Uterus (tissue), 4 donors: Measurements from ENCODE around the gene VPS37C. TPM values are rescaled to one million over a fixed set of nuclear protein-coding genes. Genes with fewer than 3 reads are reported as not detected.
A peak's percentile ranks its signal among the peaks of the same experiment; 100 is the strongest.

Experiments used
- DNase-seq, 2 donors: peaks; one replicate each; pipeline ENCODE4 v3.0.0-alpha.2; 2019 to 2020
- H3K27ac ChIP-seq, 2 donors: fragments of 200-600 bp; sonication (generic); 1 replicate in 1 of 2; 2 replicates in 1 of 2; pipeline ENCODE4 v1.5.1; 2016 to 2018
- H3K27me3 ChIP-seq, 2 donors: fragments of 200-600 bp; sonication (generic); one replicate each; pipeline ENCODE4 v1.5.1; 2018 to 2019; ENCODE audit warnings: control low read depth in 1 of 2
- H3K36me3 ChIP-seq, 2 donors: fragments of 200-600 bp; sonication (generic); one replicate each; pipeline ENCODE4 v1.5.1; 2019; ENCODE audit warnings: control low read depth in 1 of 2
- H3K4me1 ChIP-seq, 2 donors: fragments of 200-600 bp; sonication (generic); one replicate each; pipeline ENCODE4 v1.5.1; 2018 to 2019; ENCODE audit warnings: control low read depth in 1 of 2
- H3K4me3 ChIP-seq, 2 donors: fragments of 200-600 bp; sonication (generic); 1 replicate in 1 of 2; 2 replicates in 1 of 2; pipeline ENCODE4 v1.5.1; 2018 to 2019; ENCODE audit warnings: mild to moderate bottlenecking in 1 of 2
- H3K9me3 ChIP-seq, 2 donors: fragments of 200-600 bp; sonication (generic); one replicate each; pipeline ENCODE4 v1.5.1; 2019; ENCODE audit warnings: control low read depth in 1 of 2
- POLR2A ChIP-seq, 2 donors: fragments of 450-650 bp; IDR thresholded peaks; one replicate each; pipeline ENCODE4 v1.6.1; 2016; ENCODE audit warnings: antibody characterized with exemption in 2 of 2, mild to moderate bottlenecking in 1 of 2, moderate library complexity in 1 of 2
- intact Hi-C: fragments of 100-400 bp; cut with DNase I; formaldehyde crosslinking; loops from one replicate; pipeline ENCODE4 v1.15.1; 2023; ENCODE audit warnings: low total_unique reads
- total RNA-seq, 4 donors: library from RNA; depleted of rRNA in 3 of 4; stranded (reverse); fragments of >200 nt in 3 of 4; gene quantifications; one replicate each; pipeline versions ENCODE4 v1.1.0 to v1.2.4, GENCODE V29; 2014 to 2023
- TF ChIP-seq, protein P1 (sequence below), 4 experiments: fragments of 200-600 bp in 2 of 4; fragments of 450-650 bp in 2 of 4; sonication (generic) in 2 of 4; IDR thresholded peaks; one replicate each; pipeline ENCODE4 v1.5.1; 2016 to 2019; ENCODE audit warnings: antibody characterized with exemption in 4 of 4, mild to moderate bottlenecking in 2 of 4, moderate library complexity in 1 of 4
- donor health status: DM: yes; HTN: yes; CAD: no.

The VPS37C gene
- total RNA-seq, 4 donors from 2014 or later, result 0.26 to 26.3 (median 13.3) TPM

DNA sequence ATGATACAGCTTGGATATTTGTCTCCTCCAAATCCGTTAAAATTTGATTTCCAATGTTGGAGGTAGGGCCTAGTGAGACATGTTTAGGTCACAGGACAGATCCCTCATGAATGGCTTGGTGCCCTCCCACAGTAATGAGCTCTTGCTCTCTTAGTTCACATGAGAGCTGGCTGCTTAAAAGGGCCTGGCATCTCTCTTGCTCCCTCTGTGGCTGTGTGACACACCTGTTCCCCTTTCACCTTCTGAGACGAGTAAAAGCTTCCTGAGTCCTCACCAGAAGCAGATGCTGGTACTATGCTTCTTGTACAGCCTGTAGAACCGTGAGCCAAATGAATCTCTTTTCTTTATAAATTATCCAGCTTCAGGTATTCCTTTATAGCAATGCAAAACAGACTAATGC lies 3.5 kb downstream of the VPS37C start:
- Histone ChIP-seq H3K9me3 (no peaks in the 10 kb centered on the region), H3K4me1 (peaks cover 0 to 6% of the 10 kb centered on the region in 2 donors), H3K27me3 (no peaks in the 10 kb centered on the region), H3K4me3 (no peak overlapping the region), H3K36me3 (no peaks in the 10 kb centered on the region), H3K27ac (no peak overlapping the region)
- intact Hi-C loops, result no loop called here
- TF ChIP-seq POLR2A (IDR thresholded peaks at IDR 0.05), result no peak
- TF ChIP-seq, protein P1, sequence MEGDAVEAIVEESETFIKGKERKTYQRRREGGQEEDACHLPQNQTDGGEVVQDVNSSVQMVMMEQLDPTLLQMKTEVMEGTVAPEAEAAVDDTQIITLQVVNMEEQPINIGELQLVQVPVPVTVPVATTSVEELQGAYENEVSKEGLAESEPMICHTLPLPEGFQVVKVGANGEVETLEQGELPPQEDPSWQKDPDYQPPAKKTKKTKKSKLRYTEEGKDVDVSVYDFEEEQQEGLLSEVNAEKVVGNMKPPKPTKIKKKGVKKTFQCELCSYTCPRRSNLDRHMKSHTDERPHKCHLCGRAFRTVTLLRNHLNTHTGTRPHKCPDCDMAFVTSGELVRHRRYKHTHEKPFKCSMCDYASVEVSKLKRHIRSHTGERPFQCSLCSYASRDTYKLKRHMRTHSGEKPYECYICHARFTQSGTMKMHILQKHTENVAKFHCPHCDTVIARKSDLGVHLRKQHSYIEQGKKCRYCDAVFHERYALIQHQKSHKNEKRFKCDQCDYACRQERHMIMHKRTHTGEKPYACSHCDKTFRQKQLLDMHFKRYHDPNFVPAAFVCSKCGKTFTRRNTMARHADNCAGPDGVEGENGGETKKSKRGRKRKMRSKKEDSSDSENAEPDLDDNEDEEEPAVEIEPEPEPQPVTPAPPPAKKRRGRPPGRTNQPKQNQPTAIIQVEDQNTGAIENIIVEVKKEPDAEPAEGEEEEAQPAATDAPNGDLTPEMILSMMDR (IDR thresholded peaks at IDR 0.05), result no peak
- DNase-seq, result no peak

DNA sequence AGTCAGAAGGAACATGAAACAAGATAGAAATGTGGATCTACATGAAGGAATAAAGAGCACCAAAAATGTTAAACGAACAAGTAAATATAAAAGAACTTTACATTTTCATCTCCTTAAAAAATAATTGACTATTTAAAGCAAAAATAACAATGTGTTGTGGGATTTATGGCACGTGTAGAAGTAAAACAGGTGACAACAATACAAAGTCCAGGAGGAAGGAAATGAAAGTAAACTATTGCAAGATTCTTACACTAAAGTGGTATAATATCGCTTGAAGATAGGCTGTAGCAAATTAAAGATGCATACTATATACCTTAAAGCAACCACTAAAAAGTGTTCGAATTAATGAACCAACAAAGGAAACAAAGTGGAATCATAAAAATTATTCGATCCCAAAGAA lies 5.5 kb downstream of the VPS37C start:
- Histone ChIP-seq H3K36me3 (no peaks in the 10 kb centered on the region), H3K9me3 (no peaks in the 10 kb centered on the region), H3K27ac (no peak overlapping the region), H3K4me3 (no peak overlapping the region), H3K4me1 (peaks cover 0 to 17% of the 10 kb centered on the region in 2 donors), H3K27me3 (no peaks in the 10 kb centered on the region)
- TF ChIP-seq, protein P1 (IDR thresholded peaks at IDR 0.05), result no peak
- no peak for TF ChIP-seq POLR2A (IDR thresholded peaks at IDR 0.05)
- intact Hi-C loops, result no loop called here
- DNase-seq, result no peak

DNA sequence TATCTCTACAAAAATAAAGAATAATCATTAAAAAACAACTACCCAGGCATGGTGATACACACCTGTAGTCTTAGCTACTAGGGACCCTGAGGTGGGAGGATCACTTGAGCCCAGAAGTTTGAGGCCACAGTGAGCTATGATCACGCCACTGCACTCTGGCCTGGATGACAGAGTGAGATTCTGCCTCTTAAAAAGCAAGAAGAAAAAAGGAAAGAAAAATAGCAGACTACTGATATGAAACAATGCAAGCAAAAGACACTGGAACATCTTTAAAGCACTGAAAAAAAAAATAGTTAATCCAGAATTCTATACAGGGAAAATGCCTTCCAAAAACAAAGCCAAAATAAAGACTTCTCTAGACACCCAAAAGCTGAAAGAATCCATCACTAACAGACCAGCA lies 5.9 kb downstream of the VPS37C start:
- no peak overlapping the region for H3K4me3 ChIP-seq
- TF ChIP-seq, protein P1 (IDR thresholded peaks at IDR 0.05), result no peak
- TF ChIP-seq POLR2A (IDR thresholded peaks at IDR 0.05), result no peak
- H3K36me3 ChIP-seq, result no peaks in the 10 kb centered on the region
- no peak overlapping the region for H3K27ac ChIP-seq
- DNase-seq, result no peak
- H3K27me3 ChIP-seq, result no peaks in the 10 kb centered on the region
- peaks cover 0 to 17% of the 10 kb centered on the region in 2 donors for H3K4me1 ChIP-seq
- intact Hi-C loops, result no loop called here
- H3K9me3 ChIP-seq, result no peaks in the 10 kb centered on the region

DNA sequence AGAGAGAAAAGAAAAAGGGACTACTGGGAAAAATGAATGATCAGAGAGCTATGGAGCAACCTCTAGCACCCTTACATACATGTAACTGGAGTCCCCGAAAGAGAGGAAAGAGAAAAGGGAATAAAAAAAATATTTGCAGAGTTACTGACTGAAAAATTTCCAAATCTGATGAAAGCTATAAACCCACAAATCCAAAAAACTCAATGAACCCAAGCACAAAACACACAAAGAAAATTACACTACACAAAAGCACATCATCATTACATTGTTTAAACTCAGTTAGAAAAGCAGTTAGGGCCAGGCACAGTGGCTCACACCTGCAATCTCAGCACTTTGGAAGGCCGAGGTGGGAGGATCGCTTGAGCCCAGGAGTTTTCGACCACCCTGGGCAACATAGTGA lies 6.7 kb downstream of the VPS37C start:
- intact Hi-C loops, result no loop called here
- no peak for TF ChIP-seq POLR2A (IDR thresholded peaks at IDR 0.05)
- TF ChIP-seq, protein P1 (IDR thresholded peaks at IDR 0.05), result no peak

DNA sequence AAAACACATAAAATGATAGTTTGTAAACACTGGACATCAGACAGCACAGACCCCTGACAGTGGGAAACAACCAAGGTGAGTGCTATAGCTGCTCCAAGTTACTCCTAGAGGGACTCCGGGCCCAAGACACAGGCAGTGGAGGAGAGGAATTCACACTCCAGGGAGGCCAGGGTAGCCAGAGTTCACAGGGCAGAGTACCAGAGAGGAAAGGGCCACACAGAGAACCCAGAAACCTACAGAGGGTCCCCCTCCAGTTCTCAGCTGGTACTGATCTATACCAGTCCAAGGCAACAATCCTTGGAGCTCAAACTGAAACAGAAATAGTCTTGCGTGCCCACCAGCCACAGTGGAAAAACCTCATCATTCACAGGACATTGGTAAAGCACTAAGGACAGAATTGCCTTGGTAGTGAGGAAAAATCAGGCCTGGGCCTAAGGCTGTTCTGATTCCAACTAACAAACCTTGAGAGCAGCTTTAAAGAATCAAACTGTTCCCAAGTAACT lies 7.6 kb downstream of the VPS37C start:
- TF ChIP-seq POLR2A (IDR thresholded peaks at IDR 0.05), result no peak
- TF ChIP-seq, protein P1 (IDR thresholded peaks at IDR 0.05), result no peak
- DNase-seq, result no peak
- peaks cover 7 to 17% of the 10 kb centered on the region in 2 donors for H3K4me1 ChIP-seq
- H3K27ac ChIP-seq, result peak overlapping the region; percentile 74 to 89
- no peaks in the 10 kb centered on the region for H3K27me3 ChIP-seq
- no peaks in the 10 kb centered on the region for H3K36me3 ChIP-seq
- H3K4me3 ChIP-seq, result no peak overlapping the region
- intact Hi-C loops, result no loop called here
- H3K9me3 ChIP-seq, result no peaks in the 10 kb centered on the region

More for the DNA sequence above, 6.7 kb downstream of the VPS37C start:
- no peaks in the 10 kb centered on the region for H3K9me3 ChIP-seq
- H3K27ac ChIP-seq, result peak overlapping the region in 1 of 2 donors; percentile 89
- H3K27me3 ChIP-seq, result no peaks in the 10 kb centered on the region
- no peak for DNase-seq
- H3K36me3 ChIP-seq, result no peaks in the 10 kb centered on the region
- peaks cover 5 to 17% of the 10 kb centered on the region in 2 donors for H3K4me1 ChIP-seq
- no peak overlapping the region for H3K4me3 ChIP-seq
